ENCODE data around the gene LRP2.

LRP2 gene

GRCh38 chr2:169108099-169108884 lies 254.0 kb downstream of the LRP2 start:
- H3K27ac ChIP-seq, result no peak overlapping the region

GRCh38 chr2:169107645-169108044 lies 254.7 kb downstream of the LRP2 start:
- H3K27ac ChIP-seq, result no peak overlapping the region
- no peak for TF ChIP-seq ZFX (IDR thresholded peaks at IDR 0.05; ENCODE audit: borderline replicate concordance)

More at GRCh38 chr2:169108099-169108884, 254.0 kb downstream of the LRP2 start:
- TF ChIP-seq, protein P1, sequence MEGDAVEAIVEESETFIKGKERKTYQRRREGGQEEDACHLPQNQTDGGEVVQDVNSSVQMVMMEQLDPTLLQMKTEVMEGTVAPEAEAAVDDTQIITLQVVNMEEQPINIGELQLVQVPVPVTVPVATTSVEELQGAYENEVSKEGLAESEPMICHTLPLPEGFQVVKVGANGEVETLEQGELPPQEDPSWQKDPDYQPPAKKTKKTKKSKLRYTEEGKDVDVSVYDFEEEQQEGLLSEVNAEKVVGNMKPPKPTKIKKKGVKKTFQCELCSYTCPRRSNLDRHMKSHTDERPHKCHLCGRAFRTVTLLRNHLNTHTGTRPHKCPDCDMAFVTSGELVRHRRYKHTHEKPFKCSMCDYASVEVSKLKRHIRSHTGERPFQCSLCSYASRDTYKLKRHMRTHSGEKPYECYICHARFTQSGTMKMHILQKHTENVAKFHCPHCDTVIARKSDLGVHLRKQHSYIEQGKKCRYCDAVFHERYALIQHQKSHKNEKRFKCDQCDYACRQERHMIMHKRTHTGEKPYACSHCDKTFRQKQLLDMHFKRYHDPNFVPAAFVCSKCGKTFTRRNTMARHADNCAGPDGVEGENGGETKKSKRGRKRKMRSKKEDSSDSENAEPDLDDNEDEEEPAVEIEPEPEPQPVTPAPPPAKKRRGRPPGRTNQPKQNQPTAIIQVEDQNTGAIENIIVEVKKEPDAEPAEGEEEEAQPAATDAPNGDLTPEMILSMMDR (IDR thresholded peaks at IDR 0.05), result no peak

DNA sequence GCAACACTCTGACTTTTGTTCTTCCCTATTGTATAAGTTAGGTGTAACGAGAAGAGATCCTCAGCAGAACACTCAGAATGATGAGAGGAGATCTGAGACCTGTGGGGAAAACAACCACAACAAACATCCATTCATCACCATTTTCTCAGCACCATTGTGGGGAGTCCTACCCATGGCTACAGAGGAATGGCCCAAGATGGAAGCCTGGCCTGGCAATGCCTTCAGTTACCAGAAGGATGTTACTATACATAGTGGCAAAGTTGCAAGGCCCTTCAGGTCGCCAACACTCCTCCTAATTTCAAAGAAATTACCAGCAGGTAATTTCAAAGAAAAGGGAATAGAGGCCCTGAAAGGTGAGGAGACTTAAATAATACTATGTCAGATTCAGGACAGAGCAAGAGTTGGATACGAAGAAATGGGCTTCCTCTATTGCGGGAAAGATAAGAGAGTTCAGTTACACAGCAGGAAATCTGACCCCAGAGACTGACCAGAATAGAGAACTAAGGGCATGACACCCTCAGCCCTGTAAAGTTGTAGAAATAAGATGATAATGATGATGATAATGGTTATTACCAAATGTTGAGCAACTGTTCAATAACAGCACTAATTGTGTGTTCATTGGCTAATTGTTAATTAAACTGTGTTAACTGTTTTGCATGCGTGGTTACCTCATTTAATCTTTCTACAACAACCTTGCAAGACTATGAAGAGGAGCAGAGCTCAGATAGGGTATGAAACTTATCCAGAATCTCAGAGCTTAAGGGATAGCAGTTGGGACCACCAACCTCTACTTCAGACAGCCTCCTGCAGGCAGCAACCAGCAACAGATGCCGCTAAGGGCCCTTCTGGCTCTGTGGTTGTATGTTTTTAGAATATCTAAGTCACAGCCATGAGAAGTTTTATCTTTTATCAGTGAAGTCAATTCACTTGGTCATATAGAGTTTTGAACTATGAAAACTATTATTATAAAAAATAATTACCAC lies 255.5 kb downstream of the LRP2 start:
- no peak overlapping the region for H3K27ac ChIP-seq
- no peak for TF ChIP-seq ZFX (IDR thresholded peaks at IDR 0.05; ENCODE audit: borderline replicate concordance)
- TF ChIP-seq, protein P1 (IDR thresholded peaks at IDR 0.05), result no peak

DNA sequence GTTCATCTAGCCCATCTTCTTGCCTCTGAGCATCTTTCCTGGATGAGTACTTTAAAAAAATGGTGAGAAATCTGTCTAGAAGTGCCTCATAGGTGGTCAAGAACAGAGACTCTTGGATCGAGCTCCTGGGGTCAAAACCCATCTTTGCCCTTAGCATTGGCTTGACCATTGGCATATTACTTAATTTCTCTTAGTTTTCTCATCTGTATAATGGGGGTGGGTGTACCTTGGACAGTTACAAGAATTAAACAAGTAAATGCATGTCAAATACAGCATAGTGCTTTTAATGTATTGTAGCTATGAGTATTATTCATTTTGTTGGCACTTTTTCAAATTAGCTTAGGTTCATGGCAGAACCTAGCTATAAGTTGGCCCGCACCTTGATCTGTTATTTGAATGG lies 256.2 kb downstream of the LRP2 start:
- TF ChIP-seq ZFX (IDR thresholded peaks at IDR 0.05; ENCODE audit: borderline replicate concordance), result no peak
- TF ChIP-seq, protein P1 (IDR thresholded peaks at IDR 0.05), result no peak

DNA sequence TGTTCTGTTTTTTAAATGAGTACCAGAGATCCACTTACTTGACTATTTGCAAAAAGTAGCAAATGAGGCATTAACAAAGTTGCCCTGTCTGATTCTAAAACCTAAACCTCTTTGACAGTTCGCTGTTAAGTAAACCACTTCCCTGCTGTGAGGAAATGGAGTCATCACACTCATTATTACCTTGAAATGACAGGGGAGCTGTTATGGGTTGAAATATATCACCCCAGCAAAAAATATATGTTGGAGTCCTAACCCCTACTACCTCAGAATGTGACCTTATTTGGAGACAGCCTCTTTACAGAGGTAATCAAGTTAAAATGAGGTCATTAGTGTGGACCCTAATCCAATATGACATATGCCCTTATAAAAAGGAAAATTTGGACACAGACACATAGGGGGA lies 256.9 kb downstream of the LRP2 start:
- no peak overlapping the region for H3K27ac ChIP-seq
- TF ChIP-seq, protein P1 (IDR thresholded peaks at IDR 0.05), result no peak
- no peak for TF ChIP-seq ZFX (IDR thresholded peaks at IDR 0.05; ENCODE audit: borderline replicate concordance)

More for the DNA sequence above, 256.2 kb downstream of the LRP2 start:
- no peak overlapping the region for H3K27ac ChIP-seq

GRCh38 chr2:169104848-169105247 lies 257.5 kb downstream of the LRP2 start:
- no peak for TF ChIP-seq ZFX (IDR thresholded peaks at IDR 0.05; ENCODE audit: borderline replicate concordance)
- TF ChIP-seq, protein P1 (IDR thresholded peaks at IDR 0.05), result no peak
- H3K27ac ChIP-seq, result no peak overlapping the region

DNA sequence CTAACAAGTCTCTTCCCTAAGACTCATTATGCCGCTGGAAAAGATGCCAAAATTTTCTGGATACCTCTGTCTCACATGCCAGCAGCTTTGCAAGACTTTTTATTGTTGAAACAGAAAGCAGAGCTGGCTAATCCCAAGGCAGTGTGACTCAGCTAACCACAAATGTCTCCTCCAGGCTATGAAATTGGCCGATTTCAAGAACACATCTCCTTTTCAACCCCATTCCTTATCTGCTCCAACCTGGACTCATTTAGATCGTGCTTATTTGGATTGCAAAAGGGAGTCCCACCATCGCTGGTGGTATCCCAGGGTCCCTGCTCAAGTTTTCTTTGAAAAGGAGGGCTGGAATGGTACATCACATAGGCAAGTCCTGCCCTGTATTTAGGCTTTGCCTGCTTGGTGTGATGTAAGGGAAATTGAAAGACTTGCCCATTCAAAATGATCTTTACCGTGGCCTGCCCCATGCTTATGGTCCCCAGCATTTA lies 266.7 kb downstream of the LRP2 start:
- no peak for TF ChIP-seq ZFX (IDR thresholded peaks at IDR 0.05; ENCODE audit: borderline replicate concordance)
- TF ChIP-seq, protein P1 (IDR thresholded peaks at IDR 0.05), result no peak
- no peak overlapping the region for H3K27ac ChIP-seq

All from 22Rv1 (cell line).